GM23338 (cell line): ENCODE data around the gene RASSF7.

ENCODE experiments used
- CREB1 ChIP-seq: fragments of 250-450 bp; sonication (Bioruptor Pico); IDR thresholded peaks from 2 replicates; pipeline ENCODE4 v1.5.0; 2020; ENCODE audit warnings: low read depth, mild to moderate bottlenecking, moderate library complexity
- EZH2 ChIP-seq: fragments of 200-600 bp; sonication (generic); IDR thresholded peaks from one replicate; pipeline ENCODE4 v1.8.0; 2017; ENCODE audit warnings: antibody characterized with exemption, mild to moderate bottlenecking, low read depth; ENCODE audit not compliant: unreplicated experiment
- EZH2phosphoT487 ChIP-seq: fragments of 200-600 bp; sonication (generic); IDR thresholded peaks from one replicate; pipeline ENCODE4 v1.8.1; 2018; ENCODE audit warnings: antibody characterized with exemption; ENCODE audit not compliant: unreplicated experiment
- JUNB ChIP-seq: IDR thresholded peaks from one replicate; pipeline ENCODE4 v1.6.1; 2016; ENCODE audit warnings: antibody characterized with exemption; ENCODE audit not compliant: unreplicated experiment
- NANOG ChIP-seq: IDR thresholded peaks from 2 replicates; pipeline ENCODE4 v1.6.1; 2016; ENCODE audit warnings: antibody characterized with exemption, borderline replicate concordance
- POLR2AphosphoS5 ChIP-seq: IDR thresholded peaks from 2 replicates; pipeline ENCODE4 v1.6.1; 2016; ENCODE audit warnings: antibody characterized with exemption, low read depth
- STAT1 ChIP-seq: IDR thresholded peaks from one replicate; pipeline ENCODE4 v1.6.1; 2016; ENCODE audit warnings: antibody characterized with exemption; ENCODE audit not compliant: unreplicated experiment
- ZNF331 ChIP-seq: fragments of 250-450 bp; sonication (Bioruptor Pico); IDR thresholded peaks from 2 replicates; pipeline ENCODE4 v1.5.0; 2020; ENCODE audit warnings: low read depth, mild to moderate bottlenecking, moderate library complexity
- TF ChIP-seq, protein P1 (sequence below), 2 experiments: fragments of 200-600 bp in 1 of 2; sonication (generic) in 1 of 2; conservative IDR thresholded peaks; 2 replicates each; pipeline versions ENCODE4 v1.5.1 to v1.6.1; 2016 to 2017; ENCODE audit warnings: antibody characterized with exemption in 2 of 2, low read depth in 2 of 2, mild to moderate bottlenecking in 2 of 2, moderate library complexity in 1 of 2
- TF ChIP-seq, protein P2 (sequence below): fragments of 250-450 bp; sonication (Bioruptor Pico); IDR thresholded peaks from 2 replicates; pipeline ENCODE4 v1.5.0; 2020; ENCODE audit warnings: mild to moderate bottlenecking, moderate library complexity
- TF ChIP-seq, protein P3 (sequence below): IDR thresholded peaks from one replicate; pipeline ENCODE4 v1.6.1; 2018; ENCODE audit warnings: antibody characterized with exemption; ENCODE audit not compliant: unreplicated experiment
- TF ChIP-seq, protein P4 (sequence below): IDR thresholded peaks from 2 replicates; pipeline ENCODE4 v1.6.1; 2016; ENCODE audit warnings: antibody characterized with exemption

DNA sequence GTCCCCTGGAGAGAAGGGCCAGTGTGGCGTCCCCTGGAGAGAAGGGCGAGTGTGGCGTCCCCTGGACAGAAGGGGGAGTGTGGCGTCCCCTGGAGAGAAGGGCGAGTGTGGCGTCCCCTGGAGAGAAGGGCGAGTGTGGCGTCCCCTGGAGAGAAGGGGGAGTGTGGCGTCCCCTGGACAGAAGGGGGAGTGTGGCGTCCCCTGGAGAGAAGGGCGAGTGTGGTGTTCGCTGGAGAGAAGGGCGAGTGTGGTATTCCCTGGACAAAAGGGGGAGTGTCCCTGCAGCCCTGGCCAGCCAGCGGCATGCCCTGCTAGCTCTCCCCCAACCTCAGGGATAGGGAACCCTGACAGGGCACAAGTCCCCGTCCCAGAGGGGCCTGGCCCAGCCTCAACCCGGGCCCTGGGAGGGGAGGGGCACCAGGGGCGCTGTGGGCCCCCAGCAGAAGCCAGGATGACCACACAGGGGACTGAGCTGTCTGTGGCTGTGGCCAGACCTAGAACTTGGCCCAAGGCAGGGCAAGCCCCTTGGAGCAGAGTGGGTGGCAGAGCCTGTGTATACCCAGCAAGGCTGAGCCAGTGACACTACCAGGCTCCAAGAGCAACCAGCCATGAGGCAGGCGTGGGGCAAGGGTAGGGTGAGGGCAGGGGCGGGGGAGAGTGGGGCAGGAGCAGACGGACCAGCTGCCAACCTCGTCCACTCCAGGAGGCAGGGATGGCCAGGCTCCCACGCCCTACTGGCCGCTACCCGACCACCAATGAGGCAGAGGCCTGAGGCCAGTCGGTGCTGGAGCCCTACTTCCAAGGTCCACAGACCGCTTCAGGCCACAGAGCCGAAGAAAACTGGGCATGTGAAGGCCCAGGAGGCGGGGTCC is 29.6 kb upstream of the RASSF7 start:
- TF ChIP-seq EZH2phosphoT487 (no peak), ZNF331 (CRISPR knock-in tag) (no peak), EZH2 (no peak), POLR2AphosphoS5 (no peak), NANOG (no peak), STAT1 (no peak), JUNB (no peak), CREB1 (CRISPR knock-in tag) (no peak)
- TF ChIP-seq, protein P1, sequence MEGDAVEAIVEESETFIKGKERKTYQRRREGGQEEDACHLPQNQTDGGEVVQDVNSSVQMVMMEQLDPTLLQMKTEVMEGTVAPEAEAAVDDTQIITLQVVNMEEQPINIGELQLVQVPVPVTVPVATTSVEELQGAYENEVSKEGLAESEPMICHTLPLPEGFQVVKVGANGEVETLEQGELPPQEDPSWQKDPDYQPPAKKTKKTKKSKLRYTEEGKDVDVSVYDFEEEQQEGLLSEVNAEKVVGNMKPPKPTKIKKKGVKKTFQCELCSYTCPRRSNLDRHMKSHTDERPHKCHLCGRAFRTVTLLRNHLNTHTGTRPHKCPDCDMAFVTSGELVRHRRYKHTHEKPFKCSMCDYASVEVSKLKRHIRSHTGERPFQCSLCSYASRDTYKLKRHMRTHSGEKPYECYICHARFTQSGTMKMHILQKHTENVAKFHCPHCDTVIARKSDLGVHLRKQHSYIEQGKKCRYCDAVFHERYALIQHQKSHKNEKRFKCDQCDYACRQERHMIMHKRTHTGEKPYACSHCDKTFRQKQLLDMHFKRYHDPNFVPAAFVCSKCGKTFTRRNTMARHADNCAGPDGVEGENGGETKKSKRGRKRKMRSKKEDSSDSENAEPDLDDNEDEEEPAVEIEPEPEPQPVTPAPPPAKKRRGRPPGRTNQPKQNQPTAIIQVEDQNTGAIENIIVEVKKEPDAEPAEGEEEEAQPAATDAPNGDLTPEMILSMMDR (conservative IDR thresholded peaks at IDR 0.05; ENCODE audit: low read depth in 2 of 2): no peak
- TF ChIP-seq, protein P2, sequence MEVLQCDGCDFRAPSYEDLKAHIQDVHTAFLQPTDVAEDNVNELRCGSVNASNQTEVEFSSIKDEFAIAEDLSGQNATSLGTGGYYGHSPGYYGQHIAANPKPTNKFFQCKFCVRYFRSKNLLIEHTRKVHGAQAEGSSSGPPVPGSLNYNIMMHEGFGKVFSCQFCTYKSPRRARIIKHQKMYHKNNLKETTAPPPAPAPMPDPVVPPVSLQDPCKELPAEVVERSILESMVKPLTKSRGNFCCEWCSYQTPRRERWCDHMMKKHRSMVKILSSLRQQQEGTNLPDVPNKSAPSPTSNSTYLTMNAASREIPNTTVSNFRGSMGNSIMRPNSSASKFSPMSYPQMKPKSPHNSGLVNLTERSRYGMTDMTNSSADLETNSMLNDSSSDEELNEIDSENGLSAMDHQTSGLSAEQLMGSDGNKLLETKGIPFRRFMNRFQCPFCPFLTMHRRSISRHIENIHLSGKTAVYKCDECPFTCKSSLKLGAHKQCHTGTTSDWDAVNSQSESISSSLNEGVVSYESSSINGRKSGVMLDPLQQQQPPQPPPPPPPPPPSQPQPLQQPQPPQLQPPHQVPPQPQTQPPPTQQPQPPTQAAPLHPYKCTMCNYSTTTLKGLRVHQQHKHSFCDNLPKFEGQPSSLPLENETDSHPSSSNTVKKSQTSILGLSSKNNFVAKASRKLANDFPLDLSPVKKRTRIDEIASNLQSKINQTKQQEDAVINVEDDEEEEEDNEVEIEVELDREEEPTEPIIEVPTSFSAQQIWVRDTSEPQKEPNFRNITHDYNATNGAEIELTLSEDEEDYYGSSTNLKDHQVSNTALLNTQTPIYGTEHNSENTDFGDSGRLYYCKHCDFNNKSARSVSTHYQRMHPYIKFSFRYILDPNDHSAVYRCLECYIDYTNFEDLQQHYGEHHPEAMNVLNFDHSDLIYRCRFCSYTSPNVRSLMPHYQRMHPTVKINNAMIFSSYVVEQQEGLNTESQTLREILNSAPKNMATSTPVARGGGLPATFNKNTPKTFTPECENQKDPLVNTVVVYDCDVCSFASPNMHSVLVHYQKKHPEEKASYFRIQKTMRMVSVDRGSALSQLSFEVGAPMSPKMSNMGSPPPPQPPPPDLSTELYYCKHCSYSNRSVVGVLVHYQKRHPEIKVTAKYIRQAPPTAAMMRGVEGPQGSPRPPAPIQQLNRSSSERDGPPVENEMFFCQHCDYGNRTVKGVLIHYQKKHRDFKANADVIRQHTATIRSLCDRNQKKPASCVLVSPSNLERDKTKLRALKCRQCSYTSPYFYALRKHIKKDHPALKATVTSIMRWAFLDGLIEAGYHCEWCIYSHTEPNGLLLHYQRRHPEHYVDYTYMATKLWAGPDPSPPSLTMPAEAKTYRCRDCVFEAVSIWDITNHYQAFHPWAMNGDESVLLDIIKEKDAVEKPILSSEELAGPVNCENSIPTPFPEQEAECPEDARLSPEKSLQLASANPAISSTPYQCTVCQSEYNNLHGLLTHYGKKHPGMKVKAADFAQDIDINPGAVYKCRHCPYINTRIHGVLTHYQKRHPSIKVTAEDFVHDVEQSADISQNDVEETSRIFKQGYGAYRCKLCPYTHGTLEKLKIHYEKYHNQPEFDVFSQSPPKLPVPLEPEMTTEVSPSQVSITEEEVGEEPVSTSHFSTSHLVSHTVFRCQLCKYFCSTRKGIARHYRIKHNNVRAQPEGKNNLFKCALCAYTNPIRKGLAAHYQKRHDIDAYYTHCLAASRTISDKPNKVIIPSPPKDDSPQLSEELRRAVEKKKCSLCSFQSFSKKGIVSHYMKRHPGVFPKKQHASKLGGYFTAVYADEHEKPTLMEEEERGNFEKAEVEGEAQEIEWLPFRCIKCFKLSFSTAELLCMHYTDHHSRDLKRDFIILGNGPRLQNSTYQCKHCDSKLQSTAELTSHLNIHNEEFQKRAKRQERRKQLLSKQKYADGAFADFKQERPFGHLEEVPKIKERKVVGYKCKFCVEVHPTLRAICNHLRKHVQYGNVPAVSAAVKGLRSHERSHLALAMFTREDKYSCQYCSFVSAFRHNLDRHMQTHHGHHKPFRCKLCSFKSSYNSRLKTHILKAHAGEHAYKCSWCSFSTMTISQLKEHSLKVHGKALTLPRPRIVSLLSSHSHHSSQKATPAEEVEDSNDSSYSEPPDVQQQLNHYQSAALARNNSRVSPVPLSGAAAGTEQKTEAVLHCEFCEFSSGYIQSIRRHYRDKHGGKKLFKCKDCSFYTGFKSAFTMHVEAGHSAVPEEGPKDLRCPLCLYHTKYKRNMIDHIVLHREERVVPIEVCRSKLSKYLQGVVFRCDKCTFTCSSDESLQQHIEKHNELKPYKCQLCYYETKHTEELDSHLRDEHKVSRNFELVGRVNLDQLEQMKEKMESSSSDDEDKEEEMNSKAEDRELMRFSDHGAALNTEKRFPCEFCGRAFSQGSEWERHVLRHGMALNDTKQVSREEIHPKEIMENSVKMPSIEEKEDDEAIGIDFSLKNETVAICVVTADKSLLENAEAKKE (CRISPR knock-in tag): no peak
- TF ChIP-seq, protein P3, sequence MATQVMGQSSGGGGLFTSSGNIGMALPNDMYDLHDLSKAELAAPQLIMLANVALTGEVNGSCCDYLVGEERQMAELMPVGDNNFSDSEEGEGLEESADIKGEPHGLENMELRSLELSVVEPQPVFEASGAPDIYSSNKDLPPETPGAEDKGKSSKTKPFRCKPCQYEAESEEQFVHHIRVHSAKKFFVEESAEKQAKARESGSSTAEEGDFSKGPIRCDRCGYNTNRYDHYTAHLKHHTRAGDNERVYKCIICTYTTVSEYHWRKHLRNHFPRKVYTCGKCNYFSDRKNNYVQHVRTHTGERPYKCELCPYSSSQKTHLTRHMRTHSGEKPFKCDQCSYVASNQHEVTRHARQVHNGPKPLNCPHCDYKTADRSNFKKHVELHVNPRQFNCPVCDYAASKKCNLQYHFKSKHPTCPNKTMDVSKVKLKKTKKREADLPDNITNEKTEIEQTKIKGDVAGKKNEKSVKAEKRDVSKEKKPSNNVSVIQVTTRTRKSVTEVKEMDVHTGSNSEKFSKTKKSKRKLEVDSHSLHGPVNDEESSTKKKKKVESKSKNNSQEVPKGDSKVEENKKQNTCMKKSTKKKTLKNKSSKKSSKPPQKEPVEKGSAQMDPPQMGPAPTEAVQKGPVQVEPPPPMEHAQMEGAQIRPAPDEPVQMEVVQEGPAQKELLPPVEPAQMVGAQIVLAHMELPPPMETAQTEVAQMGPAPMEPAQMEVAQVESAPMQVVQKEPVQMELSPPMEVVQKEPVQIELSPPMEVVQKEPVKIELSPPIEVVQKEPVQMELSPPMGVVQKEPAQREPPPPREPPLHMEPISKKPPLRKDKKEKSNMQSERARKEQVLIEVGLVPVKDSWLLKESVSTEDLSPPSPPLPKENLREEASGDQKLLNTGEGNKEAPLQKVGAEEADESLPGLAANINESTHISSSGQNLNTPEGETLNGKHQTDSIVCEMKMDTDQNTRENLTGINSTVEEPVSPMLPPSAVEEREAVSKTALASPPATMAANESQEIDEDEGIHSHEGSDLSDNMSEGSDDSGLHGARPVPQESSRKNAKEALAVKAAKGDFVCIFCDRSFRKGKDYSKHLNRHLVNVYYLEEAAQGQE: no peak
- TF ChIP-seq, protein P4, sequence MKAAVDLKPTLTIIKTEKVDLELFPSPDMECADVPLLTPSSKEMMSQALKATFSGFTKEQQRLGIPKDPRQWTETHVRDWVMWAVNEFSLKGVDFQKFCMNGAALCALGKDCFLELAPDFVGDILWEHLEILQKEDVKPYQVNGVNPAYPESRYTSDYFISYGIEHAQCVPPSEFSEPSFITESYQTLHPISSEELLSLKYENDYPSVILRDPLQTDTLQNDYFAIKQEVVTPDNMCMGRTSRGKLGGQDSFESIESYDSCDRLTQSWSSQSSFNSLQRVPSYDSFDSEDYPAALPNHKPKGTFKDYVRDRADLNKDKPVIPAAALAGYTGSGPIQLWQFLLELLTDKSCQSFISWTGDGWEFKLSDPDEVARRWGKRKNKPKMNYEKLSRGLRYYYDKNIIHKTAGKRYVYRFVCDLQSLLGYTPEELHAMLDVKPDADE: no peak
